Central memory CD8-positive, alpha-beta T cell (primary cell): Measurements from ENCODE around the gene CCT6A.
"Not testable (repeated sequence)": the region's sequence is repeated elsewhere in the genome, so short reads cannot be mapped to it uniquely, and the experiment has no call there.

Source experiments
- ATAC-seq: fragments of 150-1000 bp; cut with Tn5 transposase; replicated peaks from 2 replicates; pipeline ENCODE4 v1.10.0; 2022; ENCODE audit warnings: mild to moderate bottlenecking, moderate FRiP score, moderate number of reproducible peaks; ENCODE audit not compliant: poor library complexity, severe bottlenecking; ENCODE audit errors: extremely low read depth
- DNase-seq, 2 donors: peaks; one replicate each; pipeline ENCODE4 v3.0.0; 2021; ENCODE audit warnings: low spot score in 2 of 2
- H3K27ac Mint-ChIP-seq: one replicate; pipeline ENCODE4 v1.8.0; 2022; ENCODE audit warnings: low read depth, mild to moderate bottlenecking, moderate library complexity, mixed read lengths
- H3K27me3 Mint-ChIP-seq: one replicate; pipeline ENCODE4 v1.8.0; 2022; ENCODE audit warnings: mixed read lengths
- H3K36me3 Mint-ChIP-seq: one replicate; pipeline ENCODE4 v1.8.0; 2022; ENCODE audit warnings: mild to moderate bottlenecking, moderate library complexity, mixed read lengths; ENCODE audit not compliant: insufficient read depth
- H3K4me1 Mint-ChIP-seq: one replicate; pipeline ENCODE4 v1.8.0; 2022; ENCODE audit warnings: mixed read lengths
- H3K4me3 Mint-ChIP-seq: one replicate; pipeline ENCODE4 v1.8.0; 2022; ENCODE audit warnings: mild to moderate bottlenecking, moderate library complexity, mixed read lengths
- H3K9me3 Mint-ChIP-seq: one replicate; pipeline ENCODE4 v1.8.0; 2022; ENCODE audit warnings: mixed read lengths

CCT6A gene

DNA sequence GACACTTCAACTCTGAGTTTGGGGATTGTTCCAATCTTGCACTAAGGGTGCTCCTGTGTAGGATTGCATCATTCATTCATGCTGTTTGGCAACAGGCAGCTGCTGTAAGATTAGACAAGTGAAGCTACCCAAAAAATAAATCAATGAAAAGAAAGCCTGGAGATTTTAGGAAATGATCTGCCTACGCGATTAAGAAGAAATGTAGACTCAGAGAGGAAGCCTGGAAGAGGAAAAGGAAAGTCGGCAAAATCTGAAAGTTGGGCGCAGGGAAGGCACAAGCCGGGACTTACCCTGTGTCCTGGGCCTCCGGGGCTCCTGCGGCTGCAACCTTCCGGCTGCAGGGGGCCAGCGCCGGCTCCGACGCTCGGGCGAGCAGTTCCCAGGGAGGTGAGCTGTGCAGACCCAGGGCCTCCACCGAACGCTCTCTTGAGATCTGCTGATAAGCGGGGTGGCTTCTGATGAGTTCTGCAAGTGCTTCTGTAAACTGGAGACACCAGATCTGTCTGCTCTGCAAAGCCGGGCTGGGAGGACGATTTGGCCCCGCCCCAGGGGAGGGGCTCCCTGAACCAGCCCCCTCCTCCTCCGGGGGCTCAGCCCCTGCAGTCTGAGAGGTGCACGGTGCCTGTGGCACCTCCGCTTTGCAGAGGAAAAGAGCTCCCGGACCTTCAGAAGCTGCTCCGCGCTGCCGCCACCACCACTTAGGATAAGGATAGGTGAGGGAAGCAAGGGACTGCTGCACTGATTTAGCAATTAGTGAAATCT, 17.7 kb upstream of the CCT6A start:
- Mint-ChIP-seq H3K4me1 (peaks cover 15% of the 10 kb centered on the region), H3K27ac (peak overlapping the region; percentile 41), H3K4me3 (peak overlapping the region; percentile 86), H3K27me3 (no peaks in the 10 kb centered on the region), H3K9me3 (no peaks in the 10 kb centered on the region), H3K36me3 (no peaks in the 10 kb centered on the region)
- DNase-seq (peak; percentile 37 to 42), ATAC-seq (peak; percentile 87)

DNA sequence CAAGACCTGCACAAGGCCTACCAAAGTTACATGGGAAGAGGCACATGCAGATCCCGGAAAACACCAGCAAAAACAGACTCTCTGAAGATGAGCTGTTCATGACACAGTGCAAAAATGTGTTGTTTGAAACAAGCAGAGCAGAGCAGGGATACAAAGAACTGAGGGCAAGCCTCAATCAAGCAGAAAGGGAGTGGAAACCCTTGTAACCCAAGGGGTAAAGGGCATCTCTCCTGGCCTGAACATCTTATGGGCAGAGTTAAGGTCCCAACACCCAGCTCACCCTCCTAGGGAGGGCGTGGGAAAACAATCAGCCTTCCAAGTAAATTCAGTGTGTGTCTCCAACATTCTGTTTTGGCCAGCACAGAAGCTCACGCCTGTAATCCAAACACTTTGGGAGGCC, 10.8 kb upstream of the CCT6A start:
- Mint-ChIP-seq H3K27ac (no peak overlapping the region), H3K4me1 (no peaks in the 10 kb centered on the region), H3K36me3 (no peaks in the 10 kb centered on the region), H3K4me3 (no peak overlapping the region), H3K9me3 (no peaks in the 10 kb centered on the region), H3K27me3 (no peaks in the 10 kb centered on the region)
- ATAC-seq (no peak), DNase-seq (no peak)

DNA sequence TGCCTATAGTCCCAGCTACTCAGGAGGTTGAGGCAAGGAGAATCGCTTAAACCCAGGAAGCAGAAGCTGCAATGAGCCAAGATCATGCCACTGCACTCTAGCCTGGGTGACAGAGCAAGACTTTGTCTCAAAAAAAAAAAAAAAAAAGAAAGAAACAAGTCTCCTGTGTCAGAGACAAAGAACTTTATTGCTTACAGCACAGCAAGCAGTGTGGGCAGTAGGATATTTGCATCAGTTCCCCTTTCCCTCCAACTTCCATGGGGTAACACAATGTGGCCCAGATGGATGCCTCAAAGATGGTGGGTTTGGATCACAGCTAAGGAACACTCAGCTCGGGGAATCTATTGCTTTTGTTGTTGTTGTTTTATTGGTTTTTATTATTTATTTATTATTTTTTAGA, 5.8 kb upstream of the CCT6A start:
- not testable (repeated sequence) for H3K4me3 Mint-ChIP-seq, ATAC-seq

DNA sequence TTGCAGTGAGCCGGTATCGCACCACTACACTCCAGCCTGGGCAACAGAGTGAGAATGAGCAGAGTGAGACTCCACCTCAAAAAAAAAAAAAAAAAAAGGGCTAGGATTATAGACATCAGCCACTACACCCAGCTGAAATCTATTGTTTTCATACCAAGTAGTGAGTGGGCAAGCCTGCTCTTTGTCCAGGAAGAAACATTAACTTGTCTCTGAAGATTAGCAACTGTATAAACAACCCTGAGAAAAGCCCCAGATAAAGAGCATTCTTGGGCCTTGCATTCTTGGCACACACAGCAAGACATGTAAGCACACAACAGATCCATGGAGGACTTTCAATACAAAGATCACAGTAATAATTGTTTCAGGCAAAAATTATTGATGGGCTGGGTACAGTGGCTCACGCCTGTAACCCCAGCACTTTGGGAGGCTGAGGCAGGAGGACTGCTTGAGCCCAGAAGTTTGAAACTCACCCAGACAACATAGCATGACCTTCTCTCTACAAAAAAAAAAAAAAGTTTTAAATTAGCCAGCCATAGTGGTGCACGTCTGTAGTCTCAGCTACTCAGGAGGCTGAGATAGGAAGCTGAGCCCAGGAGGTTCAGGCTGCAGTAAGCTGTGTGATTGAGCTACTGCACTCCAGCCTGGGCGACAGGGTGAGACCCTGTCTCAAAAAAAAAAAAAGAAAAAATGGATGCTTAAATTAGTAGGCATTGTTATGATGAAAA, 4.7 kb upstream of the CCT6A start:
- ATAC-seq = no peak
- H3K27me3 Mint-ChIP-seq = no peaks in the 10 kb centered on the region
- no peak for DNase-seq
- no peak overlapping the region for H3K27ac Mint-ChIP-seq
- peaks cover 4% of the 10 kb centered on the region for H3K36me3 Mint-ChIP-seq
- no peak overlapping the region for H3K4me3 Mint-ChIP-seq
- H3K4me1 Mint-ChIP-seq = peaks cover 12% of the 10 kb centered on the region
- H3K9me3 Mint-ChIP-seq = no peaks in the 10 kb centered on the region

More for the DNA sequence above, 5.8 kb upstream of the CCT6A start:
- not testable (repeated sequence) for H3K27ac Mint-ChIP-seq, H3K36me3 Mint-ChIP-seq, H3K4me1 Mint-ChIP-seq, H3K27me3 Mint-ChIP-seq, DNase-seq, H3K9me3 Mint-ChIP-seq

DNA sequence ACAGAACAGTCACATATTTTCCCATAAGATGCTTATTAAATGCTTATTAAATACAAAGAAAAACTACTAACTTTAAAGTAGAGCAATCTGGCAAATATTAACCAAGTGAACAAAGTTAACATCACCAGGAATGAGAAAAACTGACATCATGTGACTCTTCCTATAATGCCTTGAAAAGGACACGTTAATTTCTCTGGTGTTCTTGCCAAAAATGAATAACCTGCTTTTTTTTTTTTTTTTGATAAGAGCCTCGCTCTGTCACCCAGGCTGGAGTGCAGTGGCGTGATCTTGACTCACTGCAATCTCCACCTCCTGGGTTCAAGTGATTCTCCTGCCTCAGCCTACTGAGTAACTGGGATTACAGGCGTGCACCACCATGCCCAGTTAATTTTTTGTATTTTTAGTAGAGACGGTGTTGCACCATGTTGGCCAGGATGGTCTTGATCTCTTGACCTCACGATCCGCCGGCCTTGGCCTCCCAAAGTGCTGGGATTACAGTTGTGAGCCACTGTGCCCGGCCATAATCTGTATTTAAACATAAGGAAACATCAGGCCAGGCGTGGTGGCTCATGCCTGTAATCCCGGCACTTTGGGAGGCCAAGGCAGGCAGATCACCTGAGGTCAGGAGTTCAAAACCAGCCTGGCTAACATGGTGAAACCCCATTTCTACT, 4.0 kb upstream of the CCT6A start:
- H3K4me1 Mint-ChIP-seq = peaks cover 12% of the 10 kb centered on the region
- not testable (repeated sequence) for H3K36me3 Mint-ChIP-seq

DNA sequence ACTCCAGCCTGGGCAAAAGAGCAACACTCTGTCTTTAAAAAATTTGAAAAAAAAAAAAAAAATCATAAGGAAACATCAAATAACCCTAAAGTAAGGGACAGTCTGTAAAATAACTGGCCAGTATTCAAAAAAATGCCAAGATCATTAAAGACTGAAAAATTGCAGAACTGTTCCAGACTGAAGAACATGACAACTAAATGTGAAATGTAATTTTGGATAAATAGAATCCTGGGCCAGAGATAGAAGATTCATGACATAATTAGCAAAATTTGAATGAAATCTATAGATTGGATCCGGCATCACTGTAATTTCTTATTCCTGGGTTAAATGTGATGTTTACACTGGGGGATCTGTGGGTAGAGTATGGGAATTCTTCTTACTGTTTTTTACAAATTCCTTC, 3.3 kb upstream of the CCT6A start:
- H3K27me3 Mint-ChIP-seq = no peaks in the 10 kb centered on the region
- no peak overlapping the region for H3K27ac Mint-ChIP-seq
- ATAC-seq (no peak), DNase-seq (no peak)
- H3K4me1 Mint-ChIP-seq = peaks cover 17% of the 10 kb centered on the region
- peaks cover 11% of the 10 kb centered on the region for H3K36me3 Mint-ChIP-seq
- H3K4me3 Mint-ChIP-seq = no peak overlapping the region
- H3K9me3 Mint-ChIP-seq = no peaks in the 10 kb centered on the region

More for the DNA sequence above, 4.0 kb upstream of the CCT6A start:
- ATAC-seq, H3K27ac Mint-ChIP-seq, DNase-seq, H3K4me3 Mint-ChIP-seq, H3K27me3 Mint-ChIP-seq, H3K9me3 Mint-ChIP-seq: not testable (repeated sequence)

DNA sequence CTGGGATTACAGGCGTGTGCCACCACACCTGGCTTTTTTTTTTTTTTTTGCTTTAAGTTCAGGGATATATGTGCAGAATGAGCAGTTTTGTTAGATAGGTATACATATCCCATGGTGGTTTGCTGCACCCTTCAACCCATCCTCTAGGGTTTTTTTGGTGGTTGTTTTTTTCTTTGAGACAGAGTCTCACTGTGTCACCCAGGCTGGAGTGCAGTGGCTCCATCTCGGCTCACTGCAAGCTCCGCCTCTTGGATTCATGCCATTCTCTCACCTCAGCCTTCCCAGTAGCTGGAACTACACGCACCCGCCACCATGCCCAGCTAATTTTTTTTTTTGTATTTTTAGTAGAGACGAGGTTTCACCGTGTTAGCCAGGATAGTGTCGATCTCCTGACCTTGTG, 2.8 kb upstream of the CCT6A start:
- not testable (repeated sequence) for H3K27me3 Mint-ChIP-seq, H3K4me3 Mint-ChIP-seq, ATAC-seq, DNase-seq, H3K27ac Mint-ChIP-seq, H3K9me3 Mint-ChIP-seq
- Mint-ChIP-seq H3K4me1 (peaks cover 18% of the 10 kb centered on the region), H3K36me3 (peaks cover 15% of the 10 kb centered on the region)

DNA sequence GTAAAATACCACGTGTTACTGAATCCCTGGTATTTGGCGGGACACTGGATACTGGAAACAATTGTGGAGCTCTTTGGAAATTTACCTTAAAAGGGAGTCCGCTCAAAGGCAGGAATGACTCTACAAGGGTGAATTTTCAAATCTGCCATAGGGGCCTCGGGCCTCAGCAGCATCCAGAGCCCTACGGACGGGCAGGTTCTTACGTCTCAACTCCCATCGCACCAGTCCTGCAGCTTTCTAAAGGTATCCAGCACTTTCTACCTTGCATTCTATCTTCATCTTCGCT, 569 bp upstream of the CCT6A start:
- peaks cover 32% of the 10 kb centered on the region for H3K36me3 Mint-ChIP-seq
- H3K9me3 Mint-ChIP-seq = no peaks in the 10 kb centered on the region
- H3K4me1 Mint-ChIP-seq = peaks cover 21% of the 10 kb centered on the region
- no peak for ATAC-seq
- H3K27me3 Mint-ChIP-seq = no peaks in the 10 kb centered on the region
- DNase-seq = no peak
- H3K27ac Mint-ChIP-seq = peak overlapping the region; percentile 92
- H3K4me3 Mint-ChIP-seq = peak overlapping the region; percentile 85

DNA sequence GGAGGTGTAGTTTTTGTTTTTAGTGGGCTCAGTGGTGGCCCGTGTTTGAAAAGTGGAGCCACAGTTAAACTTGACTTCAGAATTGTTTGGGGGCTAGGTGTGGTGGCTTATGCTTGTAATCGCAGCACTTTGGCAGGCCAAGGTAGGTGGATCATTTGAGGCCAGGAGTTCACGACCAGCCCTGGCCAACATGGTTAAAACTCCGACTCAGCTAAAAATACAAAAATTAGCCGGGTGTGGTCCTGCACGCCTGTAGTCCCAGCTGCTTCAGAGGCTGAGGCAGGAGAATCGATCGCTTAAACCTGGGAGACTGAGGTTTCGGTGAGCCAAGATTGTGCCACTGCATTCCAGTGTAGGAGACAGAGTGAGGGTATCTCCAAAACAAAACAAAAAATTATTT, 1.8 kb downstream of the CCT6A start:
- H3K4me1 Mint-ChIP-seq = peaks cover 21% of the 10 kb centered on the region
- no peak for DNase-seq
- peaks cover 55% of the 10 kb centered on the region for H3K36me3 Mint-ChIP-seq
- H3K9me3 Mint-ChIP-seq = no peaks in the 10 kb centered on the region
- H3K27me3 Mint-ChIP-seq = no peaks in the 10 kb centered on the region
- ATAC-seq = no peak
- H3K4me3 Mint-ChIP-seq = no peak overlapping the region
- peak overlapping the region; percentile 32 for H3K27ac Mint-ChIP-seq

DNA sequence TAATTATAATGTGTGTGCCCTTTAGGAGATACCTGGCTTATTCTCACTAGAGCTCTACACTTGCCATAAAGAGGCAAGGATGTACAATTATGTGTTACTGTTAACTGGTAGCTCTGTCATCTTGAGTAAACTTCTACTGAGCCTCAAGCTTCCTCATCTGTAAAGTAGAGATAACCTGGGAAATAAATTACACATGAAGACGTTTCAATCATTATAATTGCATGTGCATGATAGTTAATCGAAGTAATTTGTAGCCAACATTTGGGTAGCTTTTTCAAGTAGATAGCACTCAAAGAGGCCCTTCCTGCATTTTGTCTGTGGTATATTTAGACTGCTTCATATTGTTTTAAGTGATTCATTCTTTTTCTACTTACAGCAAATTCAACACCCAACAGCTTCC, 2.4 kb downstream of the CCT6A start:
- peaks cover 21% of the 10 kb centered on the region for H3K4me1 Mint-ChIP-seq
- H3K9me3 Mint-ChIP-seq = no peaks in the 10 kb centered on the region
- no peak for ATAC-seq
- no peaks in the 10 kb centered on the region for H3K27me3 Mint-ChIP-seq
- peaks cover 60% of the 10 kb centered on the region for H3K36me3 Mint-ChIP-seq
- DNase-seq = no peak
- H3K27ac Mint-ChIP-seq = no peak overlapping the region
- H3K4me3 Mint-ChIP-seq = no peak overlapping the region

DNA sequence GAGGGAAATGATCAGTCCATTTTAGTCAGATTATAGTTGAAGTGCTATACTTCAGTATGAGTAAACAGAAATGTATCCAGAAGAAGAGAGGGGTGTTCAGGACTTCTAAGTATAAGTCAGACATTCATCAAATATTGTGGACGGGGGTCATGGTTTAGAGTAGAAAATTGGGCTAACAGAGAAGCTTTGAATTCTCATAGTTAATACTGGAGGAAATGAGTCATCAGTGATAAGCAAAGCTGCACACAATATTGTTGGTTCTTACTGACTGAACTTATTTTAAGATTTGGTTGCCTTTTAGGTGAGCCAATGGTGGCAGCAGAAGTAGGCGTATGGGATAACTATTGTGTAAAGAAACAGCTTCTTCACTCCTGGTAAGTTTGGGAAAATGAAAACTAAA, 10.8 kb downstream of the CCT6A start:
- no peaks in the 10 kb centered on the region for H3K27me3 Mint-ChIP-seq
- ATAC-seq = no peak
- H3K4me3 Mint-ChIP-seq = peak overlapping the region; percentile 19
- peak overlapping the region; percentile 95 for H3K27ac Mint-ChIP-seq
- DNase-seq = no peak
- peaks cover 59% of the 10 kb centered on the region for H3K36me3 Mint-ChIP-seq
- peaks cover 28% of the 10 kb centered on the region for H3K4me1 Mint-ChIP-seq
- no peaks in the 10 kb centered on the region for H3K9me3 Mint-ChIP-seq

DNA sequence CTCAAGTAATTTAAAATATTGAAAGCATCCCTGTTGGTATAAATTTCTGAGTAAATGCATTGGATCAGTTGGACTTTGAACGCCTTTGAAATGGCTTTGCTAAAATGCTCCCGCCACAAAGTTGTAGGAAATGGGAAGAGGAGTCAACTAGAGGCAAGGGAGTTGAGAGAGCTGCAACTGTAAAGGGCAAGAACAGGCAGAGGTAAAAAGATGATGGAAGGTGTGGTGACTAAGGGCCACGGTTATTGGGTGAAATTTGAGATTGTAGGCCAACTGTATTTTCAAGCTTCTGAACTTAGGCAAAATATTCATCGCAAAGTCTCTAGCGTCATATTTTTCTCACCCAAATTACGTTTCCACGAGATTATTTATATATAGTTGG, 11.9 kb downstream of the CCT6A start:
- Mint-ChIP-seq H3K27ac (peak overlapping the region; percentile 95), H3K4me1 (peaks cover 28% of the 10 kb centered on the region), H3K27me3 (no peaks in the 10 kb centered on the region), H3K9me3 (no peaks in the 10 kb centered on the region), H3K4me3 (peak overlapping the region; percentile 92), H3K36me3 (peaks cover 52% of the 10 kb centered on the region)
- ATAC-seq (no peak), DNase-seq (no peak)
